ENCODE data around the gene B3GAT1. TPM values are rescaled to one million over a fixed set of nuclear protein-coding genes. Genes with fewer than 3 reads are reported as not detected.
A peak's percentile ranks its signal among the peaks of the same experiment; 100 is the strongest.

The B3GAT1 gene
- total RNA-seq, 2 experiments from 2014 or later, result 0.33 to 0.61 TPM

DNA sequence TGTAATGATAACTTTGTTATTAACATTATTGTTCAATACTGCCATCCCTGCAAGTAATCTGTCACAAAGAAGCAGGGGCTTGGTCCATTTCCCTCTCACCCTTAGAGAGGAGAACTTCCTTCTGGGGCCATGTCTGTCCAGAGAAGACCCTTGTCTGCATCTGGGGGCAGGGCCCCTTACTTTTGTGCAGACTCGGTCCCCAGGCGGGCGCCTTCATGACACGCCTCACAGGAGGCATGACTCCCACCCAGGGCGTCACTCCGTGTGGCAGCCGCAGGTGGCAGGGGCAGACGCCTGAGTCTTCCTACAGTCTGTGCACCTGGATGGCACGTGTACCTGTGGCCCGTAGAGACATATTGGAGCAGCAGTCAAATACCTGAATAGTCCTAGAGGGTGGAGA lies 21.8 kb upstream of the B3GAT1 start:
- H3K9me3 Mint-ChIP-seq (ENCODE audit: low read depth), result no peaks in the 10 kb centered on the region
- H3K27me3 Mint-ChIP-seq, result peaks cover 7% of the 10 kb centered on the region
- no peak overlapping the region for H3K27ac Mint-ChIP-seq
- DNase-seq, result no peak
- ATAC-seq, result no peak
- no peak overlapping the region for H3K4me3 Mint-ChIP-seq
- no peaks in the 10 kb centered on the region for H3K4me1 Mint-ChIP-seq
- no peaks in the 10 kb centered on the region for H3K36me3 Mint-ChIP-seq
- CTCF ChIA-PET, result no interaction called here

DNA sequence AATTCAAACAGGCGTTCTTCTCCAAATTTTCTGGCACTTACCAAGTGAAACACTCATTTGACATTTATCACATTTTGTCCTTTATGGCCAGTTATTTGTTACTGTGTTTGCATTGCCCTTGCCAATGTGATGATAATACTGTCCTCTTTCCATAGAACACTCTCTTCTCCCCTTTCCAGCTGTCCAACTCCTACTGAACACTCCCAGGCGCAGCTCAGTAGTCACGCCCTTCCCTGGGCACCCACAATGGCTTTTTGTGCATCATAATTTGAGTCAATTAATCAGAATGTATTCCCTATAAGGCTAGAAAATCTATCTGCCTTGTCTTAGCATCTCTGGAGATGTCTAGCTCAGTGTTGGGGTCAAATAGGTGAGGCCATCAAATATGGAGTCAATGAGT lies 21.2 kb upstream of the B3GAT1 start:
- DNase-seq (no peak), ATAC-seq (no peak)
- CTCF ChIA-PET, result no interaction called here
- Mint-ChIP-seq H3K9me3 (ENCODE audit: low read depth) (no peaks in the 10 kb centered on the region), H3K4me1 (no peaks in the 10 kb centered on the region), H3K4me3 (no peak overlapping the region), H3K27me3 (peaks cover 7% of the 10 kb centered on the region), H3K36me3 (no peaks in the 10 kb centered on the region), H3K27ac (no peak overlapping the region)

DNA sequence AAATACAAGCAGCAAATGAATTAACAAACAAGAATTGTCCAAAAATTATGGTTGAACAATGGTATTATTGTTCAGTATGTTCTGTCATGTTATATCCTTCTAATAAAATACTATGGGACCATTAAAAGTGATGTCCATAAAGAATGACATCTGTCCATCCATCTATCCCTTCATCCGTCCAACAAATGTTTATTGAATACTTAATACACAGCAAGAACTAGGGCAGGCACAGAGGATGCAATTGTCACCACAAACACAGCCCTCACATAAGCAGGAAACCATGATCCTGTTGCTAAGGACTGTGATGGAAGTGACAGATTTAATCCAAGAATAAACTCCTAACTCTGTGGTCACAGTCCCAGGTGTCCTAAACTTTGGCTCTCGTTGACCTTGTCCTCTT lies 20.7 kb upstream of the B3GAT1 start:
- ATAC-seq (no peak), DNase-seq (no peak)
- H3K36me3 Mint-ChIP-seq, result no peaks in the 10 kb centered on the region
- H3K4me1 Mint-ChIP-seq, result no peaks in the 10 kb centered on the region
- peaks cover 7% of the 10 kb centered on the region for H3K27me3 Mint-ChIP-seq
- CTCF ChIA-PET, result no interaction called here
- H3K4me3 Mint-ChIP-seq, result no peak overlapping the region
- no peaks in the 10 kb centered on the region for H3K9me3 Mint-ChIP-seq (ENCODE audit: low read depth)
- no peak overlapping the region for H3K27ac Mint-ChIP-seq

DNA sequence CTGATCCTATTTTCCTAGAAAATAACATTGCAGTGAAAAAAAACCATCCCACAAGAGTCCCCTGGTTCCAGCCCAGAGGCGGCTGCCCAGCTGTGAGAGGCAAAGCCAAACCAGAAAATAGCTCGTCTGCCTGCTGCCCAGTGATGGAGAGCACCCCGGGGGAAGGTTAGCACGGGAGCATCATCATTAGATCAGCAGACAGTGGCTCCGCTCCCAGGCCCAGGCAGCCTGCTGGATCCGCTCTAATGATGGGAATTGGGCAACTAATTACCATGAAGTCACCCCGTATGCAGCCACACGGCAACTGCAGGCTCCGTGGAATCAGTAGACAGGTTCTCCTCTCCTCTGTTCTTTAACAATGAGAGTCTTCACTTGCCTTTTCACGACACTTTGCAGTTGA lies 17.1 kb upstream of the B3GAT1 start:
- H3K4me1 Mint-ChIP-seq, result no peaks in the 10 kb centered on the region
- CTCF ChIA-PET, result no interaction called here
- DNase-seq (no peak), ATAC-seq (no peak)
- no peak overlapping the region for H3K27ac Mint-ChIP-seq
- H3K9me3 Mint-ChIP-seq (ENCODE audit: low read depth), result no peaks in the 10 kb centered on the region
- no peak overlapping the region for H3K4me3 Mint-ChIP-seq
- no peaks in the 10 kb centered on the region for H3K36me3 Mint-ChIP-seq
- peaks cover 10% of the 10 kb centered on the region for H3K27me3 Mint-ChIP-seq

DNA sequence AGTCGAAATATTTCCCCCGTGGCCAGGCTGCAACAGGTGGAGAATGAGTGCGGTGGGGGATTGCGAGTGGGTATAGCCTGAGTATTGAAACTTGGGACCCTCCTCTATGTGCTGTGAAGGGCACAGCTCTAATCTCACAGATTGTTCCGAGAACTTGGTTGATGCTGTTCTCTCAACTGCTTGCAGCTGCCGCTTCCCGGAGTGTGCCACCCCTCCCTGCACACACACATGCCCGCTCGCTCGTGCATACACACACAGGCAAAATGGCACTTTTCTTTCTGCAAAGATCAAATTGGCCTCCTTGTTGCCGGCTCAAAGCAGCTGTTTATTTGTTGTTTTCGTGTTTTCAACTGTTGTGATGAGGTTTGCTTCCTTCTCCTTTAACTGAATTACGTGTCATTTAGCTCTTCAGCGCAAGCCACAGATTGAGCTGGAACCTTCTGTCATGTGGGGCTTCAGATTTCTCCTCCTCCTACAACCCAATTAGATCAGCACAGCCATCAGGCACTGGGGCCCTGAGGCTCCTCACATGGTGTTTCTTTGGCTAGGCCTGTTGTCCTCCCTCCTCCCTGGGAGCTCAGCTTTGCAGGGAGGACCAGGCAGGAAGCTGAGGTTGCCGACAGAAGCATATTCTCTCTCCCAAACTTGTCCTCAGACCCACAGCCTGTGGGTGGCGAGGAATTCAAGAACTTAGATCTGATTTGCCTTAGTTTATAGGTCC lies 13.9 kb upstream of the B3GAT1 start:
- H3K27ac Mint-ChIP-seq, result no peak overlapping the region
- ATAC-seq, result no peak
- H3K27me3 Mint-ChIP-seq, result peaks cover 5% of the 10 kb centered on the region
- no peak for DNase-seq
- no peaks in the 10 kb centered on the region for H3K9me3 Mint-ChIP-seq (ENCODE audit: low read depth)
- H3K36me3 Mint-ChIP-seq, result no peaks in the 10 kb centered on the region
- CTCF ChIA-PET, result no interaction called here
- H3K4me3 Mint-ChIP-seq, result no peak overlapping the region
- no peaks in the 10 kb centered on the region for H3K4me1 Mint-ChIP-seq

DNA sequence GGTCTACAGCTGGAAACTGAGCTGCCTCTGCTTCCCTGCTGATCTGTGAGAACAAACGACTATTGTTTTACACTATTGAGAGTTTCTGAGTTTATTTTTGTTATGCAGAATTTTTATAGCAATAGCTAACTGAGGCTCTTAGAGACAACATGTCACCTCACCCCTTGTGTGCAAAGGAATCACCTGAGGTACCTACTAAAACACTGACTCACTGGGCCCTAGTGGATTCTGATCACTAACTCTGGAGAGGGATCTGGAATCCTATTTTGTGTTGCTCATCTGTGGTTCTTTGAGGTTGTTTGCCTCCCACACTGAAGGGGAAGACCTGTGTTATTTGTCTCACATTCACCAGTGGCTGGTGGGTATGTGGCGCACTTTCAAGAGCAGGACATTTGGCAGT lies 13.4 kb upstream of the B3GAT1 start:
- Mint-ChIP-seq H3K4me1 (no peaks in the 10 kb centered on the region), H3K4me3 (no peak overlapping the region), H3K27ac (no peak overlapping the region), H3K36me3 (no peaks in the 10 kb centered on the region), H3K9me3 (ENCODE audit: low read depth) (no peaks in the 10 kb centered on the region), H3K27me3 (peaks cover 3% of the 10 kb centered on the region)
- DNase-seq, result no peak
- no peak for ATAC-seq
- CTCF ChIA-PET, result no interaction called here

DNA sequence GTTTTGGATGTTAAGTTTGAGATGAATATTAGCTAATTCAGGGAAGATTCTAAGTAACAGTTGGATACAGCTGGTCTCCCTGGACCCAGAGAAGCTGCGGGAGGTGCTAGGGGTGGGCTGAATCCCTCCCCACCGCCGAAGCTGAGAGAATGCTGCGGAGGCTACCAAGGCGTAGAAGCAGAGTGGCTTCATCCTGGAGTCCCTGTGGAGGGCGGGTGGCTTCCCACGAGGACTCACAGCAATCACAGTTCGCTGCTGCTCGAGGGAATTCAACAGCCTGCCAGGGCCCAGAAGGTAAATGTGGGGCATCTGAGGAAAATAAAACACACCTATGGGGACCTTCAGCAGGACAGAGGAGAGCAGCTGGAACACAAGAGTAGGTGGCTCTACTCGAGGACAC lies 11.1 kb upstream of the B3GAT1 start:
- CTCF ChIA-PET, result no interaction called here

DNA sequence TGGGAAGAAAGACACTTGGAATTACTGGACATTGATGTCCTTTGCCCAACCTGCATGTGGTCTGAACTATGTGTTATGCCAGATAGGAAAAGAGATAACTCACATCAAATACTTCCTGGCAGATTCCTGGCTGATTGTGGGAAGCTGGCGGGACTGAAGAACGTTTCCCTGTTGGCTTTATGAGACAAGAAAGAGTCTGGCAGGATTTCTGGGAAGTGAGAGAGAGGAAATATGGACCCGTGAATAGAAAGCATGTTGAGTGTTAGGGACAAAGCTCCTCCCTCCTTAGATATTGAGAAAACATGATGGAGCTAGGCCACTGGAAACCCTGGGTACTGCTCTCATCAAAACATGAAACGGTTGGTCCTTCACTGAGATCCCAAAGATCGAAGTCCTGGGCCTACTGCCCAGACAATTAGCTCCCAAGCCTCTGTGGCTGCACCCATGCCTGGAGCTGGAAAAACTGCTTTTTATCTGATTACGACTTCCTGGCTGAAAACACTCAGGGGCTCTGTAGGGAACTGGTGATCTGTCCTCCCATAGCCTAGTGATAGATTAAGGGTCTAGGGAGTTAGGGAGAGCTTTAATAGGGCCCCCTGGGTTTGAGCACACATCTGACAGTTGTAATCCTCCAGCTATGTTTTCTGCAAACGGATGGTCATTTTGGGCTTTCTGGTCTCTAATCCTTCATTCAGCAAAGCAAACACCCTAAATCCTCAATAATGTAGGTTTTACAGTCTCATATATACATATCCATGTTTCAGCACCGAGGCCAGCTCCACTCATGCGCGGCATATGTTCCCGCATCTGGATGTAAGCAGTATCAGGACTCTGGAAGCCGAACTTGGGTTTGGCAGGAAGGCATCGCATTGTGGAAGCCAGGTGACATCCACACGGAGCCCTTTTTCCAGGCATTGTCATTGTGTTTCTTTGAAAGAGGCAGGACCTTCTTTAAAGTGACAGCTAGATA lies 6.1 kb upstream of the B3GAT1 start:
- H3K27ac Mint-ChIP-seq, result no peak overlapping the region
- CTCF ChIA-PET, result no interaction called here

More for the DNA sequence above, 11.1 kb upstream of the B3GAT1 start:
- no peak for DNase-seq
- Mint-ChIP-seq H3K27ac (no peak overlapping the region), H3K27me3 (peaks cover 3% of the 10 kb centered on the region), H3K4me1 (no peaks in the 10 kb centered on the region), H3K4me3 (no peak overlapping the region), H3K36me3 (no peaks in the 10 kb centered on the region), H3K9me3 (ENCODE audit: low read depth) (no peaks in the 10 kb centered on the region)
- ATAC-seq, result no peak

DNA sequence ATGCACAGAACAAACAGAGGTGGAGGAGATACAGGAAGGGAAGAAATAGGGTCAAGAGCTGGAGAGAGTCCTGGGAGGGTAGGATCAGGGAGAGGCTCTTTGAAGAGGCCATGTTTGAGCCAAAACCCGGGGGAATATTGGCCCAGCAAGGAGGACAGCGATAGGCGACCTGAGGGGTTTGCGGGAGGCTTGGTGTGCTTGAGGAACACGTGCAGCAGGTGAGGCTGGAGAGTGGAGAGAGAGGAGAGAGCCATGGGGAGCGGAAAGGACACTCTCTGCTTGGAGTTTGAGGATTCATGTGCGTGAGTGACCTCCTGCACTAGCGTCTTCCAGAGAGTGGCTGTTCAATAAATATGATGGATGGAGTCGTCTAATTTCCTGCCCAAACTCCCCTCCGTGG lies 4.7 kb upstream of the B3GAT1 start:
- Mint-ChIP-seq H3K4me1 (peaks cover 4% of the 10 kb centered on the region), H3K27me3 (peaks cover 40% of the 10 kb centered on the region), H3K9me3 (ENCODE audit: low read depth) (no peaks in the 10 kb centered on the region), H3K27ac (no peak overlapping the region), H3K4me3 (no peak overlapping the region), H3K36me3 (no peaks in the 10 kb centered on the region)
- DNase-seq (no peak), ATAC-seq (no peak)
- CTCF ChIA-PET, result no interaction called here

More for the DNA sequence above, 6.1 kb upstream of the B3GAT1 start:
- no peak for ATAC-seq
- H3K9me3 Mint-ChIP-seq (ENCODE audit: low read depth), result no peaks in the 10 kb centered on the region
- no peaks in the 10 kb centered on the region for H3K36me3 Mint-ChIP-seq
- H3K4me1 Mint-ChIP-seq, result peaks cover 2% of the 10 kb centered on the region
- H3K4me3 Mint-ChIP-seq, result no peak overlapping the region
- no peak for DNase-seq
- H3K27me3 Mint-ChIP-seq, result peaks cover 36% of the 10 kb centered on the region

DNA sequence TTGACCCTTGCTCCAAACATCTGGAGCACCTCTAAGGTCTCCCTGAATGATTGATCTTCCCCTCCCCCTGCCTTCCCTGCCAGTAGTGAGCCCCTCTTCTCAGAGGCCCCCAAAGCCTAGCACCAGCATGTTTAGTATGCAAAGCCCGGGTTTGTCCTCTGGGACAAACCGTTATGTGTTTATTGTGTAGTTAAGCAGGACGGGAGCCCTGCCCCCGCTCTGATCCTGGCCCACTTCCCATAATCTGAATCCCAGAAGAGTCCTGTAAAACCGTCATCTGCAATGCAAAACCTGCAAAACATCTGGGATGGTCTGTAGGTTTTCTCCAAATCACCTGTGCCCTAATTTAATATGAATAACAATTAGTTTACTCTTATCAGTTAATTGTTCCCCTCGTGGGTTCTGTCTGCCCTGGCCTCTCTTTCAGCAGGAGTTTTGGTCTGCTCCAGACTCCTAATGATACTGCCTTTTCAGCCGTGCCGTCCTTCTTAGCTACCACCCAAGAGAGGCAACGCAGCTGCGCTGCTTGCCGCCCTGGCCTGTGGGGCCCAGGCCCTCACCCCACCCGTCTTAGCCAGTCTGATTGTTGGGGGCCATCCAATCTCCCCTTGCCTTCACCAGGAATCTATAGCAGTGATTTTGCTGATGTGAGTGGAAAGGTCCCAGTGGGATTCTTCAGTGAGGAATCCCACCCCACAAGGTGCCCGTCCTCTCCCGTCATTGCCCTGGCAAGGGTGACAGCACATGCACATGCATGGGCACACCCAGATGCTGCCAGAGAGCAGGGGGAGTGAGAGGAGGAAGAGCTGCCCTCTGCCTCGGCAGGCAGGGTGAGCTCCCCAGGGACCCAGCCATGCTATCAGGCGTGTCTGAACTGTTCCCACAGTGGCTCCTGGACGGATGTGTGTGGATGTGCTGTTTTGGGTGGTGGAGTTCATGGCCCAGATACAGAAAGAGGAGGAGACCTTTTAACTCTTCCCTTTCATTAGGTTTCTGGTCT lies 3.0 kb upstream of the B3GAT1 start:
- Mint-ChIP-seq H3K9me3 (ENCODE audit: low read depth) (no peaks in the 10 kb centered on the region), H3K27me3 (peaks cover 55% of the 10 kb centered on the region), H3K4me3 (no peak overlapping the region), H3K4me1 (peaks cover 4% of the 10 kb centered on the region), H3K36me3 (no peaks in the 10 kb centered on the region), H3K27ac (no peak overlapping the region)
- DNase-seq (no peak), ATAC-seq (no peak)
- CTCF ChIA-PET, result no interaction called here

DNA sequence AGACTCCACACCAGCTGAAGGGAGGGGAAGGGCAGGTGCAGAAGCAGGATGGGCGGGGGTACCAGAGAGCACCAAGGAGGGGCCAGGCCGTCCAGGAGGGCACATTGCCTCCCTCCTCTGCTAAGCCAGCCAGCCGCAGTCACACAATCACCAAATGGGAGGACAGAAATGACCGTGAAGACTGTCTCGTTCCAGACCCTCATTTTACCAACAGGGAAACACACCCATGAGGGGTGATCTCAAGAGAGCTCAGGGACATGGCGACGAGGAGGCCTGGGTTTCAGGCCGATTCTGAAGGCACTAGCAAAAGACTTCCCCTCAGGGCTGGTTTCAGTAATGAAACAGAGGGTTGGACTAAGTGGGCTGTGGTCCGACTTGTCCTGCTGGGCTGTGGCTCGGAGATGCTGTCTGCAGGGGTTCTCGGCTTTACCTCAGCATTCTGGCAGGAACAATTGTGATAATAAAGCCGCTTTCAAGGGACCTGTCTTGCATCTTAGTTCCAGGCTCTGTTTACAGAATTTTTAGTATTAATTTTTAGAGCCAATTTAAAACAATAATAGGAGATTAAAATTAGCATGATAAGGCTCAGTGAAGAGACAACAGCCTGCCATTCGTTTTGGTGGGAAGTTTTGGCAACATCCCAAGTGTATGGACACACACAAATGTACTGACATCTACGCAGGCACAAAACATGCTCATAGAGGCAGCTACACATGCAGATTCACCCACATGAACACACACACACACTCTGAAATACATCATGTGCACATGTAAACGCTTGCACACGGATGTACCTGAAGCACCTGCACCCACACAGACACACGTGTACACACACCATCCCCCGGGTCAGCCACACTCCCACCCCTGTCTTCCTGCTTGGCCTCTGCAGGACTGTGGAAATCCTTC lies 2.0 kb upstream of the B3GAT1 start:
- no peaks in the 10 kb centered on the region for H3K9me3 Mint-ChIP-seq (ENCODE audit: low read depth)
- H3K4me3 Mint-ChIP-seq, result no peak overlapping the region
- ATAC-seq (no peak), DNase-seq (no peak)
- CTCF ChIA-PET, result no interaction called here
- peaks cover 4% of the 10 kb centered on the region for H3K4me1 Mint-ChIP-seq
- peaks cover 65% of the 10 kb centered on the region for H3K27me3 Mint-ChIP-seq
- H3K36me3 Mint-ChIP-seq, result no peaks in the 10 kb centered on the region
- H3K27ac Mint-ChIP-seq, result no peak overlapping the region

DNA sequence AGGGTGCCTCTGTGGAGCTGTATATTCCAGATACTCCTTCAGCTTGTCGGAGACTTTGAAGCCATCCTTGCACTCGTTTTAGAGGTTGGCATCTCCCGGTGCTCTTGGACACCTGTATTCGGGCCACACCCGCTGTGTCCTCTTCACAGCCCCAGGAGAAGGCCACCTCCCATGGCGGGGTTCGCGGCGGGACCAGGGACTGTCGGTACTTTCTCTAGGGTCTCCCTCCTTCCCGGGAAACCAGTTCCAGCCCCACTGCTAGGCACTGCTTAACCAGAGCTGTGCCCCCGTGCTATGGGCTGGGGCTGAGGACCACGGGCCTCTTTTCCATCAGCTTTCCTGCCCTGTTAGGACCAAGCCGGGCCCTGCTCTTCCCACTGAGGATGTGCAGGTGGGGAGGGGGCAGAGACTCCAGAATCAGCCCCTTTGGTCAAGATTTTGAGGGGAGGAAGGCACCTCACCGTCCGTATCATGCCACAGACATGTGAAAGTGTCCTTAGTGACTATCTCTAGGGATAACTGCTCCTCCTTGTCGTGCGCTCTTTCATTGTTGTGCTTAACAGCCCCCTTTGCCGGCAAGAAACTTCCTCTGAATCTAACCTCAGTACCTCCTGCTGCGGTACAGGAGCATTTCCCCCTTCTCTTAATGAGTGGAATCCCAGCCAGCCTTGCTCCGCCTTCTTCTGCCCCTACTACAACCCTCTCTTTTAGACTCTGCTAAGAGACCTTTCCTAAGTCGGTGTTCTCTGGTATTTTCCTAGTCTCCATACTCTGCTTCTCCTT lies 1.2 kb upstream of the B3GAT1 start:
- DNase-seq (no peak), ATAC-seq (no peak)
- no peaks in the 10 kb centered on the region for H3K9me3 Mint-ChIP-seq (ENCODE audit: low read depth)
- no peak overlapping the region for H3K27ac Mint-ChIP-seq
- CTCF ChIA-PET, result no interaction called here
- peaks cover 4% of the 10 kb centered on the region for H3K4me1 Mint-ChIP-seq
- no peaks in the 10 kb centered on the region for H3K36me3 Mint-ChIP-seq
- H3K27me3 Mint-ChIP-seq, result peaks cover 65% of the 10 kb centered on the region
- peak overlapping the region; percentile 30 for H3K4me3 Mint-ChIP-seq

Measured in activated CD8-positive, alpha-beta memory T cell treated with anti-CD3 and anti-CD28 coated beads, Interleukin-2, amount 10 ng/mL, durations not matched to agents 7 days and 5 days (primary cell).